Measurements from ENCODE around the gene SLC35B2. TPM values are rescaled to one million over a fixed set of nuclear protein-coding genes. Genes with fewer than 3 reads are reported as not detected.

Gene SLC35B2
- total and polyA plus RNA-seq, 9 of the 15 experiments (the other 6 are each of a cell fraction or from before 2014, with no cell fraction given): 14.5 to 59.1 (median 47.1) TPM

GRCh38 chr6:44246663-44247337 is 10.5 kb downstream of the SLC35B2 start, which contains the start of gene HSP90AB1 (continued):
- no peak for TF ChIP-seq ZNF449 (CRISPR knock-in tag; IDR thresholded peaks at IDR 0.05)
- no peak for TF ChIP-seq ZNF12 (CRISPR knock-in tag; IDR thresholded peaks at IDR 0.05)
- TF ChIP-seq HNRNPLL (IDR thresholded peaks at IDR 0.05; ENCODE audit: low read depth, low read length, poor library complexity, severe bottlenecking): peak; percentile 56
- no peak for TF ChIP-seq FOS (IDR thresholded peaks at IDR 0.05; ENCODE audit: extremely low read depth, insufficient read length)
- TF ChIP-seq JUNB (CRISPR knock-in tag; conservative IDR thresholded peaks at IDR 0.05): no peak; the same call in 1 of the 2 replicates
- peak; percentile 98 for TF ChIP-seq RBM39 (optimal IDR thresholded peaks at IDR 0.05; ENCODE audit: low read depth, low read length)
- TF ChIP-seq MECOM (CRISPR knock-in tag; IDR thresholded peaks at IDR 0.05): no peak
- 0 out of 2 replicates have a peak, but pooled peaks have one; percentile 53 for TF ChIP-seq EZH2 (IDR thresholded peaks at IDR 0.05; ENCODE audit: borderline replicate concordance, low read depth, low read length)
- TF ChIP-seq BRD4 (IDR thresholded peaks at IDR 0.05): peak; percentile 100
- peak; percentile 92 for TF ChIP-seq TOE1 (IDR thresholded peaks at IDR 0.05; ENCODE audit: borderline replicate concordance)
- peak; percentile 95 for TF ChIP-seq TOE1 (CRISPR knock-in tag; IDR thresholded peaks at IDR 0.05; ENCODE audit: borderline replicate concordance, low read depth)
- TF ChIP-seq ZNF282 (CRISPR knock-in tag; IDR thresholded peaks at IDR 0.05): peak; percentile 23; the same call in 1 of the 2 replicates
- TF ChIP-seq KLF1 (tag; IDR thresholded peaks at IDR 0.05): no peak; the same call in 1 of the 2 replicates
- no peak for TF ChIP-seq RBM22 (IDR thresholded peaks at IDR 0.05; ENCODE audit: low read depth, low read length, poor library complexity, severe bottlenecking)
- peak; percentile 73; the same call in 1 of the 2 replicates for TF ChIP-seq NFXL1 (CRISPR knock-in tag; IDR thresholded peaks at IDR 0.05)
- TF ChIP-seq SAFB (IDR thresholded peaks at IDR 0.05; ENCODE audit: borderline replicate concordance, low read depth, low read length): no peak; the same call in 1 of the 2 replicates
- no peak for TF ChIP-seq GTF3C2 (IDR thresholded peaks at IDR 0.05; ENCODE audit: borderline replicate concordance, extremely low read depth, insufficient read length)
- TF ChIP-seq CEBPB (tag; IDR thresholded peaks at IDR 0.05): no peak
- TF ChIP-seq KDM2B (CRISPR knock-in tag; IDR thresholded peaks at IDR 0.05): no peak
- TF ChIP-seq ZNF780A (CRISPR knock-in tag; IDR thresholded peaks at IDR 0.05): peak; percentile 68; the same call in 1 of the 2 replicates
- no peak for TF ChIP-seq ZNF277 (CRISPR knock-in tag; IDR thresholded peaks at IDR 0.05; ENCODE audit: borderline replicate concordance)

All from K562 (cell line).